Neural cell (in vitro differentiated cells): ENCODE measurements around the gene TMEM121. TPM values are rescaled to one million over a fixed set of nuclear protein-coding genes. Genes with fewer than 3 reads are reported as not detected.

ENCODE experiments used
- H2AFZ ChIP-seq: fragments of 200-600, 300-800 bp; sonication (generic), shearing (Covaris generic); 2 replicates; pipeline ENCODE4 v1.6.0; 2014; ENCODE audit warnings: low read depth, mild to moderate bottlenecking, antibody characterized with exemption, low read length, moderate library complexity
- H3F3A ChIP-seq: fragments of 200-600 bp; shearing (Covaris generic); 2 replicates; pipeline ENCODE4 v1.6.1; 2016; ENCODE audit warnings: mild to moderate bottlenecking, moderate library complexity, mixed read lengths, antibody characterized with exemption, low read length; ENCODE audit not compliant: insufficient read depth, poor library complexity, severe bottlenecking
- H3K27ac ChIP-seq: fragments of 200-600, 300-800 bp; sonication (generic), shearing (Covaris generic); 2 replicates; pipeline ENCODE4 v1.5.1; 2014; ENCODE audit warnings: mild to moderate bottlenecking, low read length, moderate library complexity
- H3K27me3 ChIP-seq: fragments of 300-800, 200-600 bp; sonication (generic), shearing (Covaris generic); 2 replicates; pipeline ENCODE4 v1.6.0; 2014; ENCODE audit warnings: mild to moderate bottlenecking, low read depth, low read length, moderate library complexity; ENCODE audit not compliant: insufficient read depth
- H3K36me3 ChIP-seq: fragments of 300-800, 200-600 bp; sonication (generic), shearing (Covaris generic); 2 replicates; pipeline ENCODE4 v1.5.1; 2014; ENCODE audit warnings: mild to moderate bottlenecking, antibody characterized with exemption, low read length, moderate library complexity; ENCODE audit not compliant: insufficient read depth
- H3K4me2 ChIP-seq: fragments of 300-800, 200-600 bp; sonication (generic), shearing (Covaris generic); 2 replicates; pipeline ENCODE4 v1.6.0; 2014; ENCODE audit warnings: mild to moderate bottlenecking, low read length
- H3K4me3 ChIP-seq: fragments of 300-800, 200-600 bp; sonication (generic), shearing (Covaris generic); 2 replicates; pipeline ENCODE4 v1.5.1; 2014; ENCODE audit warnings: mild to moderate bottlenecking, low read length, moderate library complexity
- H3K79me2 ChIP-seq: fragments of 200-600 bp; shearing (Covaris generic); replicated peaks from 2 replicates; pipeline ENCODE4 v1.6.0; 2014; ENCODE audit warnings: mild to moderate bottlenecking, low read length, moderate library complexity; ENCODE audit not compliant: insufficient read depth
- H3K9ac ChIP-seq: fragments of 300-800, 200-600 bp; sonication (generic), shearing (Covaris generic); 2 replicates; pipeline ENCODE4 v1.6.1; 2016; ENCODE audit warnings: mild to moderate bottlenecking, low read length, mixed read lengths
- H3K9me2 ChIP-seq: fragments of 200-600 bp; shearing (Covaris generic); 2 replicates; pipeline ENCODE4 v1.6.1; 2016; ENCODE audit warnings: mild to moderate bottlenecking, low read length, mixed read lengths; ENCODE audit not compliant: insufficient read depth
- H3K9me3 ChIP-seq: fragments of 200-600, 300-800 bp; sonication (generic), shearing (Covaris generic); 2 replicates; pipeline ENCODE4 v1.6.1; 2016; ENCODE audit warnings: mild to moderate bottlenecking, mixed run types, low read length, moderate library complexity, mixed read lengths
- H4K20me1 ChIP-seq: fragments of 200-600 bp; shearing (Covaris generic); 2 replicates; pipeline ENCODE4 v1.6.1; 2016; ENCODE audit warnings: mild to moderate bottlenecking, mixed run types; ENCODE audit not compliant: insufficient read depth
- EP300 ChIP-seq: fragments of 450-650 bp; conservative IDR thresholded peaks from 2 replicates; pipeline ENCODE4 v1.6.1; 2014; ENCODE audit warnings: antibody characterized with exemption, mild to moderate bottlenecking, moderate library complexity; ENCODE audit not compliant: poor library complexity, severe bottlenecking
- EZH2 ChIP-seq: fragments of 200-600, 300-800 bp; shearing (Covaris generic), sonication (generic); IDR thresholded peaks from 2 replicates; pipeline ENCODE4 v1.6.1; 2014; ENCODE audit warnings: antibody characterized with exemption, low read length, borderline replicate concordance, mild to moderate bottlenecking; ENCODE audit not compliant: insufficient read depth, poor library complexity, severe bottlenecking
- MXI1 ChIP-seq: fragments of 450-650 bp; conservative IDR thresholded peaks from 2 replicates; pipeline ENCODE4 v1.6.1; 2014; ENCODE audit warnings: antibody characterized with exemption, mild to moderate bottlenecking; ENCODE audit not compliant: poor library complexity, severe bottlenecking
- POLR2AphosphoS5 ChIP-seq: IDR thresholded peaks from 2 replicates; pipeline ENCODE4 v1.6.1; 2012
- RAD21 ChIP-seq: fragments of 450-650 bp; conservative IDR thresholded peaks from 2 replicates; pipeline ENCODE4 v1.6.1; 2014; ENCODE audit warnings: antibody characterized with exemption, mild to moderate bottlenecking, moderate library complexity
- REST ChIP-seq: IDR thresholded peaks from 2 replicates; pipeline ENCODE4 v1.6.1; 2012; ENCODE audit warnings: borderline replicate concordance
- SMC3 ChIP-seq: fragments of 450-650 bp; conservative IDR thresholded peaks from 2 replicates; pipeline ENCODE4 v1.6.1; 2014; ENCODE audit warnings: antibody characterized with exemption, mild to moderate bottlenecking, moderate library complexity; ENCODE audit not compliant: poor library complexity
- TAF1 ChIP-seq: IDR thresholded peaks from 2 replicates; pipeline ENCODE4 v1.6.1; 2012; ENCODE audit warnings: low read depth
- polyA plus RNA-seq: library from polyadenylated mRNA; depleted of rRNA; stranded (reverse); fragments of >200 nt; gene quantifications from 2 replicates; pipeline ENCODE4 v1.2.3, GENCODE V29; 2014
- TF ChIP-seq, protein P1 (sequence below): fragments of 450-650 bp; IDR thresholded peaks from 2 replicates; pipeline ENCODE4 v1.5.1; 2014; ENCODE audit warnings: antibody characterized with exemption, mild to moderate bottlenecking, moderate library complexity; ENCODE audit not compliant: poor library complexity, severe bottlenecking

Gene TMEM121
- polyA plus RNA-seq, 1 donor from 2014 or later, result 19.5 TPM

- Histone ChIP-seq H2AFZ (no peak overlapping the region), H3K4me2 (no peak overlapping the region), H3K9me3 (peaks cover 3% of the 10 kb centered on the region), H3K4me3 (no peak overlapping the region), H3K79me2 (no peaks in the 10 kb centered on the region), H3K9me2 (no peaks in the 10 kb centered on the region), H3F3A (no peaks in the 10 kb centered on the region), H4K20me1 (no peaks in the 10 kb centered on the region), H3K27me3 (no peaks in the 10 kb centered on the region), H3K36me3 (no peaks in the 10 kb centered on the region), H3K9ac (no peak overlapping the region), H3K27ac (no peak overlapping the region)
- TF ChIP-seq EZH2, result no peak
- no peak for TF ChIP-seq MXI1
- no peak for TF ChIP-seq REST
- TF ChIP-seq EP300, result no peak
- no peak for TF ChIP-seq RAD21
Observed at GRCh38 chr14:105547741-105548169, 21.4 kb downstream of the TMEM121 start.

GRCh38 chr14:105549481-105549880, 23.1 kb downstream of the TMEM121 start:
- TF ChIP-seq MXI1 (no peak), TAF1 (no peak), POLR2AphosphoS5 (no peak), REST (no peak), EP300 (no peak), SMC3 (no peak), RAD21 (no peak), EZH2 (no peak)
- TF ChIP-seq, protein P1, sequence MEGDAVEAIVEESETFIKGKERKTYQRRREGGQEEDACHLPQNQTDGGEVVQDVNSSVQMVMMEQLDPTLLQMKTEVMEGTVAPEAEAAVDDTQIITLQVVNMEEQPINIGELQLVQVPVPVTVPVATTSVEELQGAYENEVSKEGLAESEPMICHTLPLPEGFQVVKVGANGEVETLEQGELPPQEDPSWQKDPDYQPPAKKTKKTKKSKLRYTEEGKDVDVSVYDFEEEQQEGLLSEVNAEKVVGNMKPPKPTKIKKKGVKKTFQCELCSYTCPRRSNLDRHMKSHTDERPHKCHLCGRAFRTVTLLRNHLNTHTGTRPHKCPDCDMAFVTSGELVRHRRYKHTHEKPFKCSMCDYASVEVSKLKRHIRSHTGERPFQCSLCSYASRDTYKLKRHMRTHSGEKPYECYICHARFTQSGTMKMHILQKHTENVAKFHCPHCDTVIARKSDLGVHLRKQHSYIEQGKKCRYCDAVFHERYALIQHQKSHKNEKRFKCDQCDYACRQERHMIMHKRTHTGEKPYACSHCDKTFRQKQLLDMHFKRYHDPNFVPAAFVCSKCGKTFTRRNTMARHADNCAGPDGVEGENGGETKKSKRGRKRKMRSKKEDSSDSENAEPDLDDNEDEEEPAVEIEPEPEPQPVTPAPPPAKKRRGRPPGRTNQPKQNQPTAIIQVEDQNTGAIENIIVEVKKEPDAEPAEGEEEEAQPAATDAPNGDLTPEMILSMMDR, result no peak
- Histone ChIP-seq H3F3A (no peaks in the 10 kb centered on the region), H2AFZ (no peak overlapping the region), H3K27ac (no peak overlapping the region), H3K4me3 (no peak overlapping the region), H3K9me2 (no peaks in the 10 kb centered on the region), H3K36me3 (no peaks in the 10 kb centered on the region), H4K20me1 (no peaks in the 10 kb centered on the region), H3K79me2 (no peaks in the 10 kb centered on the region), H3K27me3 (no peaks in the 10 kb centered on the region), H3K9ac (no peak overlapping the region), H3K4me2 (no peak overlapping the region), H3K9me3 (peaks cover 3% of the 10 kb centered on the region)
